ENCODE data around the gene RUVBL2.

The RUVBL2 gene

GRCh38 chr19:48959341-48960239 lies 34.1 kb upstream of the RUVBL2 start:
- H3K27ac ChIP-seq, result no peak overlapping the region
- DNase-seq (ENCODE audit: low spot score), result no peak
- no peak for TF ChIP-seq CTCF (IDR thresholded peaks at IDR 0.05)
- no peak overlapping the region for H3K4me3 ChIP-seq

- TF ChIP-seq CTCF (IDR thresholded peaks at IDR 0.05), result no peak
- peak overlapping the region in 1 of 2 donors; percentile 7 for H3K27ac ChIP-seq
- DNase-seq (ENCODE audit: low spot score), result no peak
- H3K4me3 ChIP-seq, result no peak overlapping the region
These were observed 32.5 kb upstream of the RUVBL2 start for GRCh38 chr19:48961051-48961649.

- TF ChIP-seq CTCF (IDR thresholded peaks at IDR 0.05), result no peak
- DNase-seq (ENCODE audit: low spot score), result no peak
- Histone ChIP-seq H3K4me3 (no peak overlapping the region), H3K27ac (peak overlapping the region; percentile 7 to 94)
These were observed 32.0 kb upstream of the RUVBL2 start for GRCh38 chr19:48961673-48962028.

- H3K4me3 ChIP-seq, result no peak overlapping the region
- no peak for TF ChIP-seq CTCF (IDR thresholded peaks at IDR 0.05)
- no peak for DNase-seq (ENCODE audit: low spot score)
- H3K27ac ChIP-seq, result peak overlapping the region; percentile 93 to 94
These were observed 31.4 kb upstream of the RUVBL2 start for GRCh38 chr19:48962029-48962848.

DNA sequence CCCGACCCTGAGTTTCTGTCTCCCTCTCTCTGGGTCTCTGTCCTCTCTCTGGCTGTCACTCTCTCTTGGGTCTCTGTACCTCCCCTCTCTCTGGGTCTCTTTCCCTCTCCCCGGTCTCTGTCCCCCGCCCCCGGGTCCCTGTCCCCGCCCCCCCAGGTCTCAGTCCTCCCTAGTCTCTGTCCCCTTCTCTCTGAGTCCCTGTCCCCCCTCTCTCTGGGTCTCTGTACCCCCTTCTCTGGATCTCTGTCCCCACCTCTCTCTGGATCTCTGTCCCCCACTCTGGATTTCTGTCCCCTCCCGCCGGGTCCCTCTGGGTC lies 30.9 kb upstream of the RUVBL2 start:
- TF ChIP-seq CTCF (IDR thresholded peaks at IDR 0.05), result no peak
- H3K27ac ChIP-seq, result peak overlapping the region; percentile 93 to 94
- no peak overlapping the region for H3K4me3 ChIP-seq
- no peak for DNase-seq (ENCODE audit: low spot score)

- Histone ChIP-seq H3K4me3 (peak overlapping the region; percentile 87), H3K27ac (peak overlapping the region; percentile 93 to 94)
- peak; percentile 89 for DNase-seq (ENCODE audit: low spot score)
- no peak for TF ChIP-seq CTCF (IDR thresholded peaks at IDR 0.05)
These were observed 30.1 kb upstream of the RUVBL2 start for GRCh38 chr19:48963371-48964204.
